ENCODE data around the gene WDR13.
"Not testable (repeated sequence)": the region's sequence is repeated elsewhere in the genome, so short reads cannot be mapped to it uniquely, and the experiment has no call there.

The WDR13 gene

DNA sequence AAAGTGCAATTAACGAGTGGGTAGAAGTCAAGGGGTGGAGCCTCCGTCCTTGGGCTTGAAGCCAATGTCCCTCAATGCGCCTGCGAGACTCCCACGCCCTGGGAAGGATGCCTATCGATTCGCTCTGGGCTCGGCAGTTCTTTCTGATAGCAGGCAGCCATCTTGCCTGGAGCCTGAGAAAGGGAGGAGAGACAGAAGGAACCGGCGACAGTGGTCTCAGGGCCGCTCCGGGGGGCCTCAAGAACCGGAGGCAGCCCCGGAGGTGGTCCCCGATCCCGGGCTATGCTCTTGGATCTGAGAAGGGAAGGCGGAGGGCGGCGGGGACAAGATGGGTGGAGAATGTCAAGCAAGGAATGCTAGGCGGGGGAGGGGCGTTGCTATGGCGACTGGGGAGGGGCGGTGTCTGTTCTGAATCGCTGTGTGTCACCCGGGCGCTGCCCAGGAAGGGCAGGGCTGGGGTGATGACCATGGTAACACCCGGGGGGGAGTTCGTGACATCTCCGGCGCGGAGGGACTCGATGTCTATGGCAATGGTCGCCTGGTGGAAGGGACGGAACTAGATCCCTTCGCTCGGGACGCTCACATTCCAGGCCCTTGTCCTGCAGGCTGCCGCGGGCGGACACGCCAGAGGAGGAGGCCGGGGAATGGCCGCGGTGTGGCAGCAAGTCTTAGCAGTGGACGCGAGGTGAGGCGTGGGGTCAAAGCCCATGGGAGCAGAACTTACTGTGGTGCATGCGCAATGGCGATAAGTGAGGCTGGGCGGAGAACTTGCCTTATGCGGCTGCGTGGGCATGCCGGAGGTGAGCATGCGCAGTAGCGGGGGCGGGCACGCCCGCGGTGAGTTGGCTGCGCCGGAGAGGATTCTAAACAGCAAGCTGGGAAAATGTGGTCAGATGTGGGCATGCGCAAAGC is at the start of gene WDR13:
WDR13 (plus strand) TSS at position 140 of the 912 bp plus-strand sequence; CDS start at position 645, 505 bp downstream.
- peak within 1 kb of the TSS; percentile 98 for H3K27ac ChIP-seq
- TF ChIP-seq, protein P1, sequence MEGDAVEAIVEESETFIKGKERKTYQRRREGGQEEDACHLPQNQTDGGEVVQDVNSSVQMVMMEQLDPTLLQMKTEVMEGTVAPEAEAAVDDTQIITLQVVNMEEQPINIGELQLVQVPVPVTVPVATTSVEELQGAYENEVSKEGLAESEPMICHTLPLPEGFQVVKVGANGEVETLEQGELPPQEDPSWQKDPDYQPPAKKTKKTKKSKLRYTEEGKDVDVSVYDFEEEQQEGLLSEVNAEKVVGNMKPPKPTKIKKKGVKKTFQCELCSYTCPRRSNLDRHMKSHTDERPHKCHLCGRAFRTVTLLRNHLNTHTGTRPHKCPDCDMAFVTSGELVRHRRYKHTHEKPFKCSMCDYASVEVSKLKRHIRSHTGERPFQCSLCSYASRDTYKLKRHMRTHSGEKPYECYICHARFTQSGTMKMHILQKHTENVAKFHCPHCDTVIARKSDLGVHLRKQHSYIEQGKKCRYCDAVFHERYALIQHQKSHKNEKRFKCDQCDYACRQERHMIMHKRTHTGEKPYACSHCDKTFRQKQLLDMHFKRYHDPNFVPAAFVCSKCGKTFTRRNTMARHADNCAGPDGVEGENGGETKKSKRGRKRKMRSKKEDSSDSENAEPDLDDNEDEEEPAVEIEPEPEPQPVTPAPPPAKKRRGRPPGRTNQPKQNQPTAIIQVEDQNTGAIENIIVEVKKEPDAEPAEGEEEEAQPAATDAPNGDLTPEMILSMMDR (conservative IDR thresholded peaks at IDR 0.05) = no peak
- no peak for TF ChIP-seq ZFX (IDR thresholded peaks at IDR 0.05)

DNA sequence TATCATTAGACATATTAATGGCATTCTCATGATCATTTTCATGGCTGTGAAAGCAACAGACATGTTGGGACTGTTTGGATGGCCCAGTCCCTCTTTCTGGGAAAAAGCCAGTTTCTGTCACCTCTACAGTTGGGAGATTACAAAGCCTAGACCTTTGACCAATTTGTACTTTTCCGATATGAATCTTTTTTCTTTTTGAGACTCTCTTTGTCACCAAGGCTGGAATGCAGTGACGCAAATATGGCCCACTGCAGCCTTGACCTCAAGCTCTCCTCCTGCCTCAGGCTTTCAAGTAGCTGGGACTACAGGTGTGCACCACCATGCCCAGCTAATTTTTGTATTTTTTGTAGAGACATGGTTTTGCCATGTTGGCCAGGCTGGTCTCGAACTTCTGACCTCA is 48.4 kb upstream of the WDR13 start:
- H3K27ac ChIP-seq = no peak overlapping the region
- TF ChIP-seq, protein P1 (conservative IDR thresholded peaks at IDR 0.05) = no peak
- no peak for TF ChIP-seq ZFX (IDR thresholded peaks at IDR 0.05)

DNA sequence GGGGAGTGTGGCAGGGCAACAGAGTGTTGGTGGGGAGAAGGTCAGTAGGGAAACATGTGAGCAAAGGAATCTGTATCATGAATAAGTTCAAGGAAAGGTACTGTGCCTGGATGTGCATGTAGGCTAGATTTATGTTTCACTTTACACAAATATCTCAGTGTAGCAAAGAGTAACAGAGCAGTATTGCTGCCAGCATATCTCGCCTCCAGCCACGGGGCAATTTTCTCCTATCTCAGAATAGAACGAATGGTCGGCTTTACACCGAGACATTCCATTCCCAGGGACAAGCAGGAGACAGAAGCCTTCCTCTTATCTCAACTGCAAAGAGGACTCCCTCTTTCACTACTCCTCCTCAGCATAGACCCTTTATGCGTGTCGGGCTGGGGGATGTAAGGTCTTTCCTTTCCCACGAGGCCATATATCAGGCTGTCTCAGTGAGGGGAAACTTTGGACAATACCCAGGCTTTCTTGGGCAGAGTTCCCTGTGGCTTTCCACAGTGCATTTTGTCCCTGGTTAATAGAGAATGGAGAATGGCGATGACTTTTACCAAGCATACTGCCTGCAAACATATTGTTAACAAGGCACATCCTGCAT is 41.5 kb upstream of the WDR13 start:
- H3K27ac ChIP-seq = not testable (repeated sequence)

DNA sequence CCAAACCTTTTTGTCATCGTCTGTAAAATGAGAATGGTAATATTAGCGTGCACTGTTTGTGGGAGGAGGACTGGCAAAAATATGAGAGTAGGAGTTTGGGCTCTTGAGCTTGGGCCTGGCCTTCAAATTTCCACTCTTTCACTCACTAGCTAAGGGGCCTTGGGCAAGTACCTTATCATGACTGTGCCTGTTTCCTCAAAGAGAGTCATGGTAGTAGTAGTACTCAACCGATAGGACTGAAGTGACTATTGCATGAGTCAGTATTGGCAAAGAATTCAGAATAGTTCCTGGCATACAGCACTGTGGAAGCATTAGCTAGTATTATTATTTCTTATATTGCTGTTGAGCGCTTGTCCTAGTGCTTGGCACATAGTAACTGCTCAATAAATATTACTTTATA is 39.0 kb upstream of the WDR13 start:
- TF ChIP-seq ZFX (IDR thresholded peaks at IDR 0.05) = no peak
- TF ChIP-seq, protein P1 (conservative IDR thresholded peaks at IDR 0.05) = no peak
- no peak overlapping the region for H3K27ac ChIP-seq

DNA sequence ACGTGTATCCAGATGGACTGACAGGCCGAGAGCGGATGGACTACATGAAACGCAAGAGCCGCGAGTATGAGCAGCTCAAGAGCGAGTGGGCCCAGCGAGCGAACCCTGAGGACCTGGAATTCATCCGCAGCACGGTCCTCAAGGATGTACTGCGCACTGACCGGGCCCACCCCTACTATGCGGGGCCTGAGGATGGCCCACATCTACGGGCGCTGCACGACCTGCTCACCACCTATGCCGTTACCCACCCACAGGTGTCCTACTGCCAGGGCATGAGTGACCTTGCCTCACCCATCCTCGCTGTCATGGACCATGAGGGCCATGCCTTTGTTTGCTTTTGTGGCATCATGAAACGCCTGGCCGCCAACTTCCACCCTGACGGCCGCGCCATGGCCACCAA is 37.7 kb upstream of the WDR13 start:
- no peak for TF ChIP-seq ZFX (IDR thresholded peaks at IDR 0.05)
- TF ChIP-seq, protein P1 (conservative IDR thresholded peaks at IDR 0.05) = no peak
- no peak overlapping the region for H3K27ac ChIP-seq

DNA sequence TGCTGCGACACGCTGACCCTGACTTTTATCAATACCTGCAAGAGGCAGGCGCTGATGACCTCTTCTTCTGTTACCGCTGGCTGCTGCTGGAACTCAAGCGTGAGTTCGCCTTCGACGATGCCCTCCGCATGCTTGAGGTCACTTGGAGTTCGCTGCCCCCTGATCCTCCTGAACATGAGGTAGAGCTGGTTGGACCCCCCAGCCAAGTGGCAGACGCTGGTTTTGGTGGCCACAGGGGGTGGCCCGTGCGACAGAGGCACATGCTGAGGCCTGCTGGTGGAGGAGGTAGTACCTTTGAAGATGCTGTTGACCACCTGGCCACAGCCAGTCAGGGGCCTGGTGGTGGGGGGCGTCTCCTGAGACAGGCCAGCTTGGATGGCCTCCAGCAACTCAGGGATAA is 37.2 kb upstream of the WDR13 start:
- TF ChIP-seq, protein P1 (conservative IDR thresholded peaks at IDR 0.05) = no peak
- no peak for TF ChIP-seq ZFX (IDR thresholded peaks at IDR 0.05)
- H3K27ac ChIP-seq = no peak overlapping the region

DNA sequence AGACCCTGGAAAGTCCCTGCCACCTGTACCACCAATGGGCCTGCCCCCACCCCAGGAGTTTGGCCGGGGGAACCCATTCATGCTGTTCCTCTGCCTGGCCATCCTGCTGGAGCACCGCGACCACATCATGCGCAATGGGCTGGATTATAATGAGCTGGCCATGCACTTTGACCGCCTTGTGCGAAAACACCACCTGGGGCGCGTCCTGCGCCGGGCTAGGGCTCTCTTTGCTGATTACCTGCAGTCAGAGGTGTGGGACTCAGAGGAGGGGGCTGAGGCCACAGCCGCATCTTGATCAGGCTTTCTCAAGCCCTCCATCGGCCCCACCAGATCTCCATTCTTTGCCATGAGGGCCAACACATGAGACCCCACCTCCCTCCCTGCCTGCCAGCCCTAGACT is 36.6 kb upstream of the WDR13 start:
- TF ChIP-seq, protein P1 (conservative IDR thresholded peaks at IDR 0.05) = no peak
- TF ChIP-seq ZFX (IDR thresholded peaks at IDR 0.05) = no peak
- H3K27ac ChIP-seq = no peak overlapping the region
